ENCODE data around the gene TFB1M. TPM values are rescaled to one million over a fixed set of nuclear protein-coding genes. Genes with fewer than 3 reads are reported as not detected.

Gene TFB1M
- total RNA-seq, 4 donors from 2014 or later = 3.2 to 43.4 (median 16.5) TPM

GRCh38 chr6:155252581-155252980, 61.7 kb downstream of the TFB1M start:
- TF ChIP-seq POLR2AphosphoS5 (IDR thresholded peaks at IDR 0.05) (no peak), EP300 (IDR thresholded peaks at IDR 0.05; ENCODE audit: low read depth) (no peak), POLR2A (IDR thresholded peaks at IDR 0.05) (no peak), CTCF (IDR thresholded peaks at IDR 0.05) (no peak)
- no peak overlapping the region for H3K4me3 ChIP-seq
- DNase-seq = no peak
- H3K9me3 ChIP-seq = no peaks in the 10 kb centered on the region
- in situ Hi-C loops (cut with MboI; ENCODE audit: low pct_ligation_motif_present in 1 of 4, low pct_unique_long_range_greater_than_20kb in 1 of 4, low sequenced_read_pairs in 3 of 4) (loop anchor here in 1 of 4 donors (25.0 kb wide), 1 partner anchor 315 kb away; no protein-coding TSS in a partner anchor), intact Hi-C loops (cut with DNase I; ENCODE audit: low total_unique reads) (loop anchor here (5.0 kb wide), 1 partner anchor 75 kb away; no protein-coding TSS in a partner anchor)
- no peak overlapping the region for H3K27ac ChIP-seq
- H3K27me3 ChIP-seq = no peaks in the 10 kb centered on the region
- WGBS, 2 donors (ENCODE audit: low coverage in 1 of 2) = 92 to 95% methylated on average over 2 to 8 of the region's 8 CpGs
- peaks cover 0 to 16% (median 3%) of the 10 kb centered on the region in 4 donors for H3K36me3 ChIP-seq
- no peaks in the 10 kb centered on the region for H3K4me1 ChIP-seq

- peaks cover 0 to 12% (median 0%) of the 10 kb centered on the region in 4 donors for H3K36me3 ChIP-seq
- TF ChIP-seq POLR2AphosphoS5 (IDR thresholded peaks at IDR 0.05) = no peak
- H3K9me3 ChIP-seq = no peaks in the 10 kb centered on the region
- H3K4me3 ChIP-seq = no peak overlapping the region
- in situ Hi-C loops (cut with MboI; ENCODE audit: low pct_ligation_motif_present in 1 of 4, low pct_unique_long_range_greater_than_20kb in 1 of 4, low sequenced_read_pairs in 3 of 4) (loop anchor here in 1 of 4 donors (25.0 kb wide), 1 partner anchor 314 kb away; no protein-coding TSS in a partner anchor), intact Hi-C loops (cut with DNase I; ENCODE audit: low total_unique reads) (loop anchor here (5.0 kb wide), 1 partner anchor 74 kb away; no protein-coding TSS in a partner anchor)
- no peaks in the 10 kb centered on the region for H3K27me3 ChIP-seq
- 83 to 85% methylated on average over 3 to 10 of the region's 10 CpGs for WGBS, 2 donors (ENCODE audit: low coverage in 1 of 2)
- no peak overlapping the region for H3K27ac ChIP-seq
- H3K4me1 ChIP-seq = no peaks in the 10 kb centered on the region
- no peak for DNase-seq
These were observed 63.4 kb downstream of the TFB1M start for GRCh38 chr6:155250701-155251381.

GRCh38 chr6:155248008-155249001, 66.0 kb downstream of the TFB1M start:
- intact Hi-C loops (cut with DNase I; ENCODE audit: low total_unique reads) (loop anchor here (5.0 to 10.0 kb wide), 2 partner anchors 324 to 381 kb away; no protein-coding TSS in a partner anchor), in situ Hi-C loops (cut with MboI; ENCODE audit: low pct_ligation_motif_present in 1 of 4, low pct_unique_long_range_greater_than_20kb in 1 of 4, low sequenced_read_pairs in 3 of 4) (loop anchor here (5.0 to 10.0 kb wide), 4 partner anchors 64 to 324 kb away; no protein-coding TSS in a partner anchor)
- Histone ChIP-seq H3K27me3 (no peaks in the 10 kb centered on the region), H3K27ac (peak overlapping the region in 3 of 4 donors; percentile 3 to 69 (median 20)), H3K4me1 (no peaks in the 10 kb centered on the region), H3K9me3 (no peaks in the 10 kb centered on the region), H3K36me3 (no peaks in the 10 kb centered on the region), H3K4me3 (no peak overlapping the region)
- WGBS, 2 donors (ENCODE audit: low coverage in 1 of 2) = 79 to 91% methylated on average over 1 to 30 of the region's 30 CpGs
- no peak for TF ChIP-seq POLR2A (IDR thresholded peaks at IDR 0.05)
- no peak for TF ChIP-seq EP300 (IDR thresholded peaks at IDR 0.05; ENCODE audit: low read depth)
- peak; percentile 55 to 63 (median 59) for TF ChIP-seq CTCF (IDR thresholded peaks at IDR 0.05)
- DNase-seq = peak; percentile 42

- DNase-seq = no peak
- Histone ChIP-seq H3K4me1 (no peaks in the 10 kb centered on the region), H3K36me3 (no peaks in the 10 kb centered on the region), H3K4me3 (no peak overlapping the region), H3K27me3 (no peaks in the 10 kb centered on the region), H3K9me3 (no peaks in the 10 kb centered on the region), H3K27ac (peak overlapping the region in 3 of 4 donors; percentile 3 to 69 (median 20))
- in situ Hi-C loops (cut with MboI; ENCODE audit: low pct_ligation_motif_present in 1 of 4, low pct_unique_long_range_greater_than_20kb in 1 of 4, low sequenced_read_pairs in 3 of 4) = loop anchor here (5.0 to 10.0 kb wide), 4 partner anchors 63 to 323 kb away; no protein-coding TSS in a partner anchor
- no peak for TF ChIP-seq POLR2A (IDR thresholded peaks at IDR 0.05)
- intact Hi-C loops (cut with DNase I; ENCODE audit: low total_unique reads) = loop anchor here (5.0 to 10.0 kb wide), 2 partner anchors 323 to 380 kb away; no protein-coding TSS in a partner anchor
- 73% methylated on average over 5 of the region's 5 CpGs; no CpG with 5 or more reads in 1 of the 2 donors for WGBS, 2 donors (ENCODE audit: low coverage in 1 of 2)
These were observed 66.7 kb downstream of the TFB1M start for GRCh38 chr6:155247618-155248007.

Data from transverse colon (tissue), 4 donors.